ENCODE results near the gene LILRA1.
"Not testable (repeated sequence)": the region's sequence is repeated elsewhere in the genome, so short reads cannot be mapped to it uniquely, and the experiment has no call there.

The LILRA1 gene

DNA sequence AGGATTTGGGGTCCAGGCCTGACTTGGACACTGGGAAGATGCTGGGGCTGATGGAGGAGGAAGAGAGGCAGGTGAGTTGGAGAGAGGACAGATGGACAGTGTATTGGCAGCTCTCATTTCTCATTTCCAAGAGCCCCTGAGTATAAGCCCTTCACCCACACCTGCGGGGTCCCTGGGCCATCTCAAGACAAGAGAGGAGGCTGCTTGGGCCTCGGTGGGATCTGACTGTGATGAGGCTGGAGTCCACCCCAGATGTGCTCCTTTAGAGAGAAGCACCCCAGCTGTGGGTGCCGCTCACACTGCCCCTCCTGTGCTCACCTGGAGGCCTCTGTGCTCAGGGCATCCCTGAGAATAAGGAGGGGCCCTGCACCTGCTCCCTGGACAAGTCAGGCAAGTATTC is 16.1 kb upstream of the LILRA1 start:
- no peak for DNase-seq (ENCODE audit: low read depth in 2 of 2)

DNA sequence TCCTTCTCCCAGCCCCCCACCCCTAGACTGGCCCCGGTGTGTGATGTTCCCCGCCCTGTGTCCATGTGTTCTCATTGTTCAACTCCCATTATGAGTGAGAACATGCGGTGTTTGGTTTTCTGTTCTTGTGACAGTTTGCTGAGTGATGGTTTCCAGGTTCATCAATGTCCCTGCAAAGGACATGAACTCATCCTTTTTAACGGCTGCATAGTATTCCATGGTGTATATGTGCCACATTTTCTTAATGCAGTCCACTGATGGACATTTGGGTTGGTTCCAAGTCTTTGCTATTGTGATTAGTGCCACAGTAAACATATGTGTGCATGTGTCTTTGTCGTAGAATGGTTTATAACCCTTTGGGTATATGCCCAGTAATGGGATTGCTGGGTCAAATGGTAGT is 15.2 kb upstream of the LILRA1 start:
- not testable (repeated sequence) for DNase-seq (ENCODE audit: low read depth in 2 of 2)

DNA sequence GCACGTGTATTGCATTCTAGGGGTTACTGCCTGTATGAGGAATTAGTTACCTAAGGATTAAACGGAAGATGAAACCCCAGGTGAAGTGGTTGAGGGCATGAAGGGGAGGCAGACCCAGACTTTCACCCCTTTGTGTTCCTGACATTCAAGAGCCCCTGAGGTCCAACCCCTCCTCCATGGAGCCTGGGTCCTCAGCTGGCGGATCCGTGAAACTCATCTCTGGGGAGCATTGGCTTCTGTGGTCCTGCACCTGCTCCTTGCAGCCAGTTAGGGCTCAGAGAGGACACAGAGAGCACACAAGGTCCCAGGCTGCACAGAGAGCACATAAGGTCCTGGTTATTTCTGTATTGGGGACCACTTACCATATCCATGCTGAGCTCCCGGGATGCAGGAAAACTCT is 7.0 kb upstream of the LILRA1 start:
- DNase-seq (ENCODE audit: low read depth in 2 of 2): no peak

DNA sequence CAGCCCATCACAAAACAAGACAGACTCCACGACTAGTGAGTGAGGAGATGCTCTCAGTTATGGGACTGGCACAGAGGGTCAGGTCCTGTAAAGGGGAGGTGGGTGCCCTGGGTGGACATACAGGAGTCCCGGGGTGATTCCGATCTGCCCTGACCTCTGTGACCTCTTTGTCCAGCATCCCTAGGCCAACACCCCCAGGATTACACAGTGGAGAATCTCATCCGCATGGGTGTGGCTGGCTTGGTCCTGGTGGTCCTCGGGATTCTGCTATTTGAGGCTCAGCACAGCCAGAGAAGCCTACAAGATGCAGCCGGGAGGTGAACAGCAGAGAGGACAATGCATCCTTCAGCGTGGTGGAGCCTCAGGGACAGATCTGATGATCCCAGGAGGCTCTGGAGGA is 6.4 kb upstream of the LILRA1 start:
- DNase-seq (ENCODE audit: low read depth in 2 of 2): no peak

DNA sequence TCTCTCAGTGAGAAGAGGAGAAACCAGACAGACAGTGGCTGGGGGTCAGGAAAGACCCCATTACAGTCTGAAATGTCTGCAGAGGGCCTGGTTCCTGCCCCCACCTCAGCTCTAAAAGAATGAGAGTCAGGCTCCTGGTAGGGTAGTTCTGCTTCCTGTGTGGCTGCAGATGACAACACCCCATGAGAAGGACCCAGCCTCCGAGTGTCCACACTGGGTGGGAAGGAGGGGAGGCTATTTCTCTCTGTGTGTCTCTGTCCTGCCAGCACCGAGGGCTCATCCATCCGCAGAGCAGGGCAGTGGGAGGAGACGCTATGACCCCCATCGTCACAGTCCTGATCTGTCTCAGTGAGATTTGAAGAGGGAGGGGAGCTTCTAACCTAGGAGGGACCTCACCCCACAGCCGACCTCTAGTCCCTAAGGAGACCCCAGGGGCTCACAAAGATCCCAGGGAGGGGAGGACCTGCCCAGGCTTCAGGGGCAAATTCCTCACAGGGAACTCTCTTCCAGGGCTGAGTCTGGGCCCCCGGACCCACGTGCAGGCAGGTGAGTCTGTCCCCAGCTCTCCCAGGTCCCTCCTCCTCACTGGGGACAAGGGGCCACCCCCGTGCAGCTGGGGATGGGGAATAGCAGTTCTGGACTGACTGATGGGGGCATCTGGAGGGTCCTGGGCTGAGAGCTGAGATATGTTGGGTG is 647 bp downstream of the LILRA1 start:
- not testable (repeated sequence) for DNase-seq (ENCODE audit: low read depth in 2 of 2)

DNA sequence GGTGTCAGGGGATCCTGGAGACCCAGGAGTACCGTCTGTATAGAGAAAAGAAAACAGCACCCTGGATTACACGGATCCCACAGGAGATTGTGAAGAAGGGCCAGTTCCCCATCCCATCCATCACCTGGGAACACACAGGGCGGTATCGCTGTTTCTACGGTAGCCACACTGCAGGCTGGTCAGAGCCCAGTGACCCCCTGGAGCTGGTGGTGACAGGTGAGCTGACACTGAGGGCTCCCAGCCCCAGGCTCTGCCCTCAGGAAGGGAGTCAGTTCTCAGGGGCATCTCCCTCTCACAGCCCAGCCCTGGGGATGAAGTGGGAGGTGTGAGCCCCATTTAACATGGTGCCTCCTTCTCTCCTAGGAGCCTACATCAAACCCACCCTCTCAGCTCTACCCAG is 1.3 kb downstream of the LILRA1 start:
- no peak for DNase-seq (ENCODE audit: low read depth in 2 of 2)

DNA sequence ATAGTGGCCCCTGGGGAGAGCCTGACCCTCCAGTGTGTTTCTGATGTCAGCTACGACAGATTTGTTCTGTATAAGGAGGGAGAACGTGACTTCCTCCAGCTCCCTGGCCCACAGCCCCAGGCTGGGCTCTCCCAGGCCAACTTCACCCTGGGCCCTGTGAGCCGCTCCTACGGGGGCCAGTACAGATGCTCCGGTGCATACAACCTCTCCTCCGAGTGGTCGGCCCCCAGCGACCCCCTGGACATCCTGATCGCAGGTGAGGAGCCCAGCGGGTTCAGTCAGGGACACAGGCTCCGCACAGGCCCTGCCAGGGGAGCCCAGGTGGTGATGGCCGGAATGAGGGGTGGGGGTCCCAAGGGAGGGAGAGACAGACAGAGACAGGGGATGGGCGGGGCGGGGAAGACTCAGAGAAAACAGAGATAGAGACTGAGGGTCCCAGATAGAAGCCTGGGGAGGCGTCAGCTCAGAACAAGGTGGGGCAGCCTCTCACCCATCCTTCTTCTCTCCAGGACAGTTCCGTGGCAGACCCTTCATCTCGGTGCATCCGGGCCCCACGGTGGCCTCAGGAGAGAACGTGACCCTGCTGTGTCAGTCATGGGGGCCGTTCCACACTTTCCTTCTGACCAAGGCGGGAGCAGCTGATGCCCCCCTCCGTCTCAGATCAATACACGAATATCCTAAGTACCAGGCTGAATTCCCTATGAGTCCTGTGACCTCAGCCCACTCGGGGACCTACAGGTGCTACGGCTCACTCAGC is 2.4 kb downstream of the LILRA1 start:
- DNase-seq (ENCODE audit: low read depth in 2 of 2): not testable (repeated sequence)

DNA sequence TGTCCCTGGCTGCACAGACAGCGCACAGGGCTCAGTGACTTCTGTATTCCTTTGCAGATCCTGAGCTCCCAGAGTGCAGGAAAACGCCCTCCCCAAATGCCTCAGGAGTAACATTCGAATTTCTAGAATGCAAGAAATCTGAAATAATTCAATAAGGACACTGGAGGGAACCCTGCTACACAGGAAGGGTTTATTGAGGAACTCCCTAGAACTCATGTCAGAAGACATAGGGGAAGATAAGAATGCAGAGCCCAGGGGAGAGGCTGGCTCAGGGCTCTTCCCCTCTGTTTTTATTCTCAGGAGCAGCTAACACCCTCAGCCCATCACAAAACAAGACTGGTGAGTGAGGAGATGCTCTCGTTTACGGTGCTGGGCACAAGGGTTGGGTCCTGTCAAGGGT is 6.8 kb downstream of the LILRA1 start:
- DNase-seq (ENCODE audit: low read depth in 2 of 2): no peak

DNA sequence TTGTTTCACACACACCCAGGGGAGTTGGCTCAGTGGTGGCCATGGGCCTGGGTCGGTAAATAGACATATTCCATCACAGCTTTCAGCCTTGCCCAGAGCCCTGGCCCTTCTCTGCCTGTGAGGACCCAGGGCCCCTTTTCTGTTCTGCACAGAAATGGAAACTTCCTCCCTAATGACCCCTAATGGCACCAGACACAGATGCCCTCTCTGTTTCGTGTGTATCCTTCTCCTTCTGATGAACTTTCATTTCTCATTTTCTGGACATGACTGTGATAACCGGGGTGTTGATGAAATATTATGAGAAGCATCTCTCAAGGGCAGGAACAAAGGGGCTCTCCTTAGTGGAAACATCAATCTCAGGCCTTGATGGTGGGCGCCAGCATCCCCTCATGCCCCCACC is 12.8 kb downstream of the LILRA1 start:
- no peak for DNase-seq (ENCODE audit: low read depth in 2 of 2)

DNA sequence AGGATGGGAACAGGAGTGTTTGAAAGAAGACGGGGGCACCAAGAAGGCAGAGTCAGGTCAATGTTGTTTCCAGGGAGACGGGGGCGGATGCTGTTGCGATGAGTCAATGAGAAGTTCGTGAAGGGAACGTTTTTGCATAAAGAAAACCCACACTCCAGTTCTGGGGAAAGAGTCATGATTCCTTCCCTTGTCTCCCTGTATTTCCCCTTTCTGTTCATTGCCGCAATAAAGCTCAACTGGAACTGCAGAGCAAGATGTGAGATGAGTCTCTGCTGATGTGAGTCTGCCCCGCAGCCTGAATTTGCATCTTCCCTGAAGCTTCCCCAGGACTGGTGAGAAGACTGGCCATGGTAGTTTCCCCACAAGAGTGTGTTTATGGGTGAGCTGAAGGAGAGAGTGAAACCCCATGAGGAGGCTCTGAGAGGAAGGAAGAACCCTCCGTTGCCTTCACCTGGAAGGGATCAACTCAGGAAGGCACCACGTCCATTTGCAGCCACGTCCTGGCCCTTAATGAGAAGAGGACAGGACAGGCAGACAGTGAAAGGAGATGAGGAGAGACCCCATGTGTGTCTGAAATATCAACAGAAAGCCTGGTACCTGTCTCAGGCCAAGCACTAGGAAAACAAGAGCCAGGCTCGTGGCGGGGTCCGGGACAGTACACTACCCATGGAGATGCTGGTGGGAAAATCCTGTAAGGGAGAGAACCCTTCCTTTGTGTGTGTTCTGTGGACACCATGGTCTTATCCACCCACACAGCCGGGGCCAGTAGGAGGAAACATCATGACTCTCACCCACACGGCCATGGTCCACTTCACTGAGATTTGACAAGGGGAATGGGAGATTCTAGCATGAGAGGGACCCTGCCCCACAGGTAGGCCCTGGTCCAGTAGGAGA is 13.7 kb downstream of the LILRA1 start:
- DNase-seq (ENCODE audit: low read depth in 2 of 2): no peak

DNA sequence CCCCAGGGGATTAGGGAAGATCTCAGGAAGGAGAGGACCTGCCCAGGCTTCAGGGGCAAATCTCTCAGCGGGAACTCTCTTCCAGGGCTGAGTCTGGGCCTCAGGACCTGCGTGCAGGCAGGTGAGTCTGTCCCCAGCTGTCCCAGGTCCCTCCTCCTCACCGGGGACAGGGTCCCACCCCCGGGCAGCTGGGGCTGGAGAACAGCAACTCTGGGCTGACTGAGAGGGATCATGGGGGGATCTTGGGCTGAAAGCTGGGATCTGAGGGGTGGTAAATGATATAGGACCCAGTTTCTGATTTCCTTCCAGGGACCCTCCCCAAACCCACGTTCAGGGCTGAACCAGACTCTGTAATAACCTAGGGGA is 14.3 kb downstream of the LILRA1 start:
- no peak for DNase-seq (ENCODE audit: low read depth in 2 of 2)

DNA sequence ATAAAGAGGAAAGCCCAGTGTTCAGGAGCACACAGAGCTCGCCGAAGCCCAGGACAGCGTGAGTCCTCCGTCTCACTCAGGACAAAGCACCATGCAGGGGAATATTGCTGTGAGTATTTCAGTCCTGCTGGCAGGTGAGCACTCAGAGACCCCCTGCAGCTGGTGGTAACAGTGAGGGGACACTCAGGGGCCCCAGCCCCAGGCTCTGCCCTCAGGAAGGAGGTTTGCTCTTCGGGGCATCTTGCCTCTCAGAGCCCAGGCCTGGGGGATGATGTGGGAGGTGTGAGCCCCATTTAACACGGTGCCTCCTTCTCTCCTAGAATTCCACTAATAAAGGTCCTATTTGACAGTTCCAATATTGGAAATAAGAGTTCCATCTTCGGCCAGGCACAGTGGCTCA is 14.8 kb downstream of the LILRA1 start:
- no peak for DNase-seq (ENCODE audit: low read depth in 2 of 2)

DNA sequence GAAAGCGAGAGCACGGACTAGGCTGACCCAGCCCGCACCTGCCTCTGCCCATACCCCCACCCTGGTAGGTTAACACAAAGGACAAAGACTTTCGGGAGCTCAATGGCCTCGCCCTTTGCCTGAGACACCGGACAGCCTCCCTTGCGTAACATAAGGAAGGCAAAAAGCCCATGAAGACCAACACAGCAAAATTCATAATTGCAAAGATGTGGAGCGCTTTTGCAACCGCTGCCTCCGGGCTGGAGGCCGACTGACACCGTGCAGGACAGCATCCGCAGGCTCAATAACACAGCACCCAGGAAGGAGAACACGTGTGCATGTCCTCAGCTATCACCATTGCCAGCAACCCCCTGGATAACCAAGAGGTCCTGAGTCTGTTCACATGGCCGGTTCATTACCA is 15.4 kb downstream of the LILRA1 start:
- no peak for DNase-seq (ENCODE audit: low read depth in 2 of 2)

DNA sequence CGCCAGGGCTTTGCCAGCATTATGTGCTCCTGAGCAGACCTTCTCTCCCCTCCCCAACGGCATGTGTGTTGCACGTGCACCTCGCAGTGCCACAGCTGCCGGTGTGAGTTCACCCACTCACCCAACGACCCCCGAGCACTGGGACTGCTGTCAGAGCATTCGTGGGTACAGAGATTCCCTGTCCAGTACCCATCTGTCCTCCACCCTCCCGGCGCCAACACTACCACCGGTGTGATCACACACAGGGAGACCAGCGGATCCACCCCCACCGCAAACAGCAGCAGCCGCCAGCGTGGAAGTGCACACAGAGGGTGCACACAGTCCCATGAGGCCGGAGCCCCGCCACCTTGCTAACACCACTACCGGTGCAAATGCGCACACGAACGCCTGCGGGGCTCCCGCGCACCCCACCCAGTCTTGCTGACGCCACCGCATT is 15.9 kb downstream of the LILRA1 start:
- DNase-seq (ENCODE audit: low read depth in 2 of 2): no peak

DNA sequence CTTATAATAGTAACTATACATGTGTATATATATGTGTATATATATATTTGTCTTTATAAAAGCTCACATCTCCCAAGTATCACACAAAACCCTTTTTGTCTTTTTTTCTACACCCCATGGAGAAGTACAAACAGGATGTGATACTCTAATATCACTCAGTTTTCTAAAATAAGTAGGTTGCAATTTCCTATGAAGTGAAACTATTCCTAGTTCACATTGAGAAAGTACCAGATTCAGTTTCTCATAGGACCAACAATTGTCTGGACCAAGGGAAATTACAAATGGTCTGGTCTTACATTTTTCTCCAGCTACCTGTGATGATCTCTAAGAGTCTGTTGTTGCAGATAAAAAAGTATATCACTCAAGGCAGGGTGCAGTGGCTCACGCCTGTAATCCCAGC is 19.0 kb downstream of the LILRA1 start:
- no peak for DNase-seq (ENCODE audit: low read depth in 2 of 2)

DNA sequence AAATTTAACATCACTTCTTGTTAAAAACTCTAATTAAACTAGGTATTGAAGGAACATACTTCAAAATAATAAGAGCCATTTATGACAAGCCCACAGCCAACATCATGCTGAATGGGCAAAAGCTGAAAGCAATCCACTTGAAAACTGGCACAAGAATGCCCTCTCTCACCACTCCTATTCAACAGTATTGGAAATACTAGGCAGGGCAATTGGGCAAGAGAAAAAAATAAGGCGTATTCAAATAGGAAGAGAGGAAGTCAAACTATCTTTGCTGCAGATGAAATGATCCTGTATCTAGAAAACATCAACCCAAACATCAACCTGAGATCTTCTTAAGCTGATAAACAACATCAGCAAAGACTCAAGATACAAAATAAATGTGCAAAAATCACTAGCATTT is 21.3 kb downstream of the LILRA1 start:
- no peak for DNase-seq (ENCODE audit: low read depth in 2 of 2)

DNA sequence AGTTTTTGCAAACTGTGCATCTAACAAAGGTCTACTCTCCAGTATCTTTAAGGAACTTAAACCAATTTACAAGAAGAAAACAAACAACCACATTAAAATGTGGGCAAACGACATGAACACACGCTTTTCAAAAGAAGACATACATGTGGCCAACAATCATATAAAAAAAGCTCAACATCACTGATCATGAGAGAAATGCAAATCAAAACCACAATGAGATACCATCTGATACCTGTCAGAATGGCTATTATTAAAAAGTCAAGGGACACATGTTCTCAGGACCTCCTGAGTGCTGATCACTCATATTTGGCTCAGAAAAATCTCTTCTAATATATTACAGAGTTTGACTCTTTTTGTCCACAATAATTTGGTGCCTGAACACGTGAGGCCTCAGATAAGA is 22.6 kb downstream of the LILRA1 start:
- DNase-seq (ENCODE audit: low read depth in 2 of 2): no peak

DNA sequence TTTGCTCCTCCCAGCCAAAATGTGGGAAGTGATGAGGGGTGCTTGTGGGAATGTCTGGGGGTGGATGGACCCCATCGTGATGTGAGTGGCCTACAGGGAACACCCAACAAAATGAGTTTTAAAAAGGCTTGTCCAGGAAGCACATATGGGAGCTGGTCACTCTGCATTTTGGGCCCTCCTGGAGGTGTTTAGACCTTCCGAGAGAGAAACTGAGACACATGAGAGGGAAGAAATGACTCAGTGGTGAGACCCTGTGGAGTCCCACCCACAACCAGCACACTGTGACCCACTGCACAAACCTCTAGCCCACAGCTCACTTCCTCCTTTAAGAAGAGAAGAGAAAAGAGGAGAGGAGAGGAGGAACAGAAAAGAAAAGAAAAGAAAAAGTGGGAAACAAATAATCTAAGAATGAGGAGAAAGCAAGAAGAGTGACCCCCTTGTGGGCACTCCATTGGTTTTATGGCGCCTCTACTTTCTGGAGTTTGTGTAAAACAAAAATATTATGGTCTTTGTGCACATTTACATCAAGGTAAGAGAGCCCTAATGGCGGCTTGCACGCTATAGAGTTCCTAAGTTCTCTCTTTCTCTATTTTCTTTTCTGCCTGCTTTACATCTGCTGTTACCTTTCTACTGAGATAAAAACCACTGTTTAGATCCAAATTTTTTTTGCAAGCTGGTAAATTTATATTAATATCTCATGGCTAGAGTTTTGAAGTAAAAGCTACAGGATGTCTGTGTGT is 23.6 kb downstream of the LILRA1 start:
- DNase-seq (ENCODE audit: low read depth in 2 of 2): no peak

DNA sequence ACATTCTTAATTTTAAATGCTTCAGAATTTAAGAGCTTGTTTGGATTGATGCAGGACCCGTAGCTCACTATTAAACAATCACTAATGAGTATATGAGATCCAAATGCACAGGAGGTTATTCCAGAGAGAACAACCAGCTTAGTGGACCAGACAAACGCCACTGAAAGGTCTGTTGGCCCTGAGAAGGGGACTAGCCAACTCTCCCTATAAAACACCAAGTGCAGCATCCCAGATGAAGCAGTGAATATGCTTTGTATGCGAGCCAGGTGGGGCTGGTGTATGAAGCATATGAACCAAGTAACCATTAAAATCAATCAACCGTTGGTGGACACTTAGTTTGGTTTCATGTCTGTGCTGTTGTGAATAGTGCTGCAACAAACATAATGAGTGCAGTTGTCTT is 27.0 kb downstream of the LILRA1 start:
- no peak for DNase-seq (ENCODE audit: low read depth in 2 of 2)

DNA sequence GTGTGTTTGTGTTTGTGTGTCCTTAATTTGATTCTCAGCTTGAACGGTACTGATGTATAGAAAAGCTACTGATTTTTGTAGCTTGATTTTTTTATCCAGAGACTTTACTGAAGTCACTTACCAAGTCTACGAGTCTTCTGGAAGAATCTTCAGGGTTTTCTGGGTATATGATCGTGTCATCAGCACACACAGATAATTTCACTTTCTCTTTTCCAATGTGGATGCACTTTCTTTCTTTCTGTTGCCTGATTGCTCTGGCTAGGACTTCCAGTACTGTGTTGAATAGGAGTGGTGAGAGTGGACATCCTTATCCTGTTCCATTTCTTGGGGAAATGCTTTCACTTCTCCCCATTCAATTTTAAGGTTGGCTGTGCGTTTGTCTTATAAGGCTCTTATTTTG is 29.0 kb downstream of the LILRA1 start:
- no peak for DNase-seq (ENCODE audit: low read depth in 2 of 2)

DNA sequence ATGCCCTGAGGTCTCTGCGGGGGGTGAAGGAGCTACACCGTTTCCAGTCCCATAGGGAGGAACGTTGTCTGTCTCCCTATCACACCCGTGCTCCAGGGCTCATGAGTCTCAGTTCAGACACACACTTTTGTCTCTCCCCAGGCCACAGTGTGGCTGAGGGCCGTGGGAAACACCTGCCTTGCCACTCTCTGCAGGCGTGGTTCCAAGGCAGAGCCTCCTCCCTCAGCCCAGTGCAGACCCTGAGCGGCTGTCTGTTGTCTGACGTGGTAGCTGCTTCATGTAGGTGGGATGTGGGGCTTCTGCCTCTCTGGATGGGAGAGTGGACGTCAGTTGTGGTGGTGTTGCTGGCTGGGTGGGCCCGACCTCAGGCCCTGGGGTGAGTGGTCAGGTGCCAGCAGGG is 30.8 kb downstream of the LILRA1 start:
- DNase-seq (ENCODE audit: low read depth in 2 of 2): not testable (repeated sequence)

Measured in activated CD4-positive, alpha-beta T cell treated with anti-CD3 and anti-CD28 coated beads for 24 hours (primary cell).